K562 (cell line): ENCODE measurements around the gene FBLN7. TPM values are rescaled to one million over a fixed set of nuclear protein-coding genes. Genes with fewer than 3 reads are reported as not detected.
A peak's percentile ranks its signal among the peaks of the same experiment; 100 is the strongest.

Experiments
- ATAC-seq: fragments of 200-7000 bp; cut with Tn5 transposase; 3 replicates; pipeline ENCODE4 v1.9.1; 2020; ENCODE audit warnings: moderate library complexity
- BruUV-seq: library from RNA; stranded (reverse); fragments of 400-500 nt; replicated peaks from 2 replicates; lab custom pipeline; 2021; lab: Mats Ljungman, UMichigan
- CTCF ChIA-PET: fragments of 300-600 bp; formaldehyde crosslinking; extraction: SDS; loops from one replicate; lab custom pipeline; 2021; ENCODE audit warnings: low intra/inter-chr PET ratio; lab: Yijun Ruan, JAX
- POLR2A ChIA-PET: fragments of 300-600, 350-650 bp; sonication (Branson Sonifier 250); formaldehyde crosslinking; extraction: SDS; loops from one replicate; lab custom pipeline; 2021; ENCODE audit warnings: antibody characterized with exemption, inconsistent platforms; lab: Yijun Ruan, JAX
- DNase-seq, 4 experiments: peaks; one replicate each; pipeline versions ENCODE4 v3.0.0 to v3.0.0-alpha.2; 2011 to 2018; ENCODE audit warnings: low spot score in 3 of 4, mixed read lengths in 3 of 4; ENCODE audit errors: extremely low read depth in 1 of 4
- FAIRE-seq: peaks from 2 replicates; lab custom pipeline; 2011; peaks lifted over from hg19 to GRCh38; lab: Jason Lieb, UNC
- H2AFZ ChIP-seq: 2 replicates; pipeline ENCODE4 v1.6.0; 2011; ENCODE audit warnings: low read depth, low read length, control low read depth, inconsistent platforms
- H3K27ac ChIP-seq: fragments of 200-600 bp; 3 replicates; pipeline ENCODE4 v1.8.0; 2011; ENCODE audit warnings: low read depth, mild to moderate bottlenecking, control low read depth, inconsistent platforms, low read length, moderate library complexity, mixed read lengths; ENCODE audit errors: extremely low read depth
- H3K27me3 ChIP-seq, 2 experiments: fragments of 300-600 bp in 1 of 2; 2 replicates in 1 of 2; 3 replicates in 1 of 2; pipeline versions ENCODE4 v1.6.0 to v1.8.0; 2011; ENCODE audit warnings: inconsistent platforms in 2 of 2, low read length in 2 of 2, mild to moderate bottlenecking in 1 of 2, mixed read lengths in 1 of 2, moderate library complexity in 1 of 2; ENCODE audit not compliant: control insufficient read depth in 2 of 2, insufficient read depth in 2 of 2
- H3K36me3 ChIP-seq: fragments of 300-600 bp; 3 replicates; pipeline ENCODE4 v1.8.0; 2011; ENCODE audit warnings: mild to moderate bottlenecking, low read length, inconsistent platforms; ENCODE audit not compliant: control insufficient read depth, insufficient read depth
- H3K4me1 ChIP-seq, 2 experiments: fragments of 200-600 bp in 1 of 2; replicated peaks in 1 of 2; 2 replicates in 1 of 2; 3 replicates in 1 of 2; pipeline versions ENCODE4 v1.5.1 to v1.8.0; 2011; ENCODE audit warnings: inconsistent platforms in 2 of 2, low read length in 2 of 2, mild to moderate bottlenecking in 1 of 2, mixed read lengths in 1 of 2, moderate library complexity in 1 of 2; ENCODE audit not compliant: control insufficient read depth in 2 of 2, insufficient read depth in 2 of 2
- H3K4me2 ChIP-seq: 2 replicates; pipeline ENCODE4 v1.6.1; 2011; ENCODE audit warnings: low read length, control low read depth, inconsistent platforms, mixed read lengths; ENCODE audit not compliant: insufficient read depth
- H3K4me3 ChIP-seq: fragments of 200-600 bp; sonication (generic), shearing (Covaris generic); 2 replicates; pipeline ENCODE4 v1.5.1; 2016; ENCODE audit warnings: control low read depth, inconsistent platforms
- H3K79me2 ChIP-seq: fragments of 200-600 bp; 3 replicates; pipeline ENCODE4 v1.8.0; 2011; ENCODE audit warnings: low read length, inconsistent platforms; ENCODE audit not compliant: control insufficient read depth, insufficient read depth
- H3K9ac ChIP-seq, 2 experiments: 2 replicates each; pipeline versions ENCODE4 v1.6.0 to v1.6.1; 2011; ENCODE audit warnings: low read depth in 2 of 2, low read length in 2 of 2, control low read depth in 1 of 2, inconsistent platforms in 1 of 2, mild to moderate bottlenecking in 1 of 2, mixed read lengths in 1 of 2; ENCODE audit not compliant: insufficient read depth in 1 of 2
- H3K9me1 ChIP-seq: one replicate; pipeline ENCODE4 v1.6.0; 2011; ENCODE audit warnings: inconsistent platforms, mild to moderate bottlenecking, low read length, moderate library complexity; ENCODE audit not compliant: control insufficient read depth, insufficient read depth
- H3K9me3 ChIP-seq: replicated peaks from 2 replicates; pipeline ENCODE4 v1.5.1; 2011; ENCODE audit warnings: low read depth, low read length, inconsistent platforms; ENCODE audit not compliant: control insufficient read depth, insufficient read depth
- H4K20me1 ChIP-seq: replicated peaks from 2 replicates; pipeline ENCODE4 v1.6.1; 2011; ENCODE audit warnings: low read length, inconsistent platforms, mixed read lengths; ENCODE audit not compliant: control insufficient read depth, insufficient read depth
- BMI1 ChIP-seq: fragments of 150-350 bp; IDR thresholded peaks from 2 replicates; pipeline ENCODE4 v1.6.1; 2014; ENCODE audit warnings: low read length
- CBFA2T3 ChIP-seq: fragments of 450-650 bp; IDR thresholded peaks from 2 replicates; pipeline ENCODE4 v1.6.1; 2017
- CHAMP1 ChIP-seq: fragments of 450-650 bp; IDR thresholded peaks from 2 replicates; pipeline ENCODE4 v1.6.1; 2016; ENCODE audit warnings: mild to moderate bottlenecking
- HIVEP1 ChIP-seq: fragments of 250-450 bp; sonication (Bioruptor Pico); IDR thresholded peaks from 2 replicates; pipeline ENCODE4 v1.4.0; 2020; ENCODE audit warnings: mild to moderate bottlenecking
- ILK ChIP-seq: fragments of 450-650 bp; IDR thresholded peaks from 2 replicates; pipeline ENCODE4 v1.6.1; 2016; ENCODE audit warnings: missing genetic modification characterization, low read depth, mild to moderate bottlenecking, missing compliant biosample characterization, moderate library complexity, borderline replicate concordance
- NONO ChIP-seq, 2 experiments: fragments of 200-400 bp in 1 of 2; fragments of 450-650 bp in 1 of 2; formaldehyde crosslinking in 1 of 2; IDR thresholded peaks; 2 replicates each; pipeline ENCODE4 v1.6.1; 2017; ENCODE audit warnings: low read depth in 2 of 2, mild to moderate bottlenecking in 2 of 2, moderate library complexity in 2 of 2, low read length in 1 of 2
- PKNOX1 ChIP-seq: fragments of 450-650 bp; IDR thresholded peaks from 2 replicates; pipeline ENCODE4 v1.6.1; 2016
- SAFB2 ChIP-seq: fragments of 200-400 bp; formaldehyde crosslinking; IDR thresholded peaks from 2 replicates; pipeline ENCODE4 v1.6.1; 2018; ENCODE audit warnings: borderline replicate concordance, low read length, low read depth, moderate library complexity; ENCODE audit not compliant: severe bottlenecking
- SLC30A9 ChIP-seq: fragments of 250-450 bp; sonication (Bioruptor Pico); IDR thresholded peaks from 2 replicates; pipeline ENCODE4 v1.8.0; 2022; ENCODE audit warnings: mild to moderate bottlenecking, moderate library complexity
- SMAD4 ChIP-seq: fragments of 250-450 bp; sonication (Bioruptor Pico); conservative IDR thresholded peaks from 2 replicates; pipeline ENCODE4 v1.8.0; 2021; ENCODE audit warnings: inconsistent platforms, mild to moderate bottlenecking, moderate library complexity
- TFE3 ChIP-seq: fragments of 450-650 bp; formaldehyde crosslinking; IDR thresholded peaks from 2 replicates; pipeline ENCODE4 v1.4.0; 2020; ENCODE audit warnings: mild to moderate bottlenecking, mixed read lengths
- ZNF133 ChIP-seq: fragments of 250-450 bp; sonication (Bioruptor Pico); IDR thresholded peaks from 2 replicates; pipeline ENCODE4 v1.4.0; 2020; ENCODE audit warnings: mild to moderate bottlenecking
- ZNF511 ChIP-seq: sonication (generic); formaldehyde crosslinking; IDR thresholded peaks from 2 replicates; pipeline ENCODE4 v1.8.0; 2022; ENCODE audit warnings: mild to moderate bottlenecking, missing genetic modification reagents
- ZNF561 ChIP-seq: fragments of 450-650 bp; formaldehyde crosslinking; conservative IDR thresholded peaks from 2 replicates; pipeline ENCODE4 v1.4.0; 2020; ENCODE audit warnings: mild to moderate bottlenecking, moderate library complexity
- ZNF57 ChIP-seq: fragments of 450-650 bp; formaldehyde crosslinking; IDR thresholded peaks from 2 replicates; pipeline ENCODE4 v1.4.0; 2020; ENCODE audit warnings: mild to moderate bottlenecking, moderate library complexity
- ZNF75A ChIP-seq: fragments of 450-650 bp; formaldehyde crosslinking; IDR thresholded peaks from 2 replicates; pipeline ENCODE4 v1.4.0; 2020; ENCODE audit warnings: mild to moderate bottlenecking
- WGBS: fragments of 100-300 bp; shearing (Covaris generic); methylation state at CpG from one replicate; pipeline ENCODE4 v1.1.6; 2016; ENCODE audit warnings: low coverage, mixed read lengths; ENCODE audit not compliant: insufficient coverage; ENCODE audit errors: missing lambda C conversion rate; 5-methylcytosine and 5-hydroxymethylcytosine counted together
- in situ Hi-C: fragments of 300-500 bp; cut with MboI; formaldehyde crosslinking; loops from 4 replicates; pipeline ENCODE4 v1.15.0; 2018; ENCODE audit warnings: inconsistent platforms, mixed read lengths
- intact Hi-C: fragments of 100-400 bp; cut with micrococcal nuclease; formaldehyde crosslinking; loops from 2 replicates; pipeline ENCODE4 v1.14.2; 2022
- polyA plus RNA-seq, 8 experiments: library from polyadenylated mRNA; depleted of rRNA in 4 of 8; stranded (reverse) in 5 of 8; unstranded in 3 of 8; fragments of >200 nt; fragmentation: Nextera tagmentation in 2 of 8; fragmentation: Illumina TruSeq in 1 of 8; extraction: Ambion mirVana in 2 of 8; extraction: Trizol in 1 of 8; gene quantifications; 2 replicates each; pipeline versions ENCODE4 v1.2.1 to v1.2.3, GENCODE V29; 2011 to 2014; ENCODE audit warnings: inconsistent platforms in 1 of 8, missing spikeins in 1 of 8
- total RNA-seq, 7 experiments: library from RNA; depleted of rRNA in 6 of 7; stranded (reverse); fragments of >200 nt in 6 of 7; fragmentation: Illumina TruSeq in 2 of 7; extraction: Trizol in 2 of 7; gene quantifications; 2 replicates each; pipeline versions ENCODE4 v1.2.1 to v1.2.3, GENCODE V29; 2011 to 2021; ENCODE audit warnings: low replicate concordance in 1 of 7

The FBLN7 gene
- total and polyA plus RNA-seq, 9 of the 15 experiments (the other 6 are each of a cell fraction or from before 2014, with no cell fraction given): 0.13 TPM; not detected in 8

- ChIA-PET CTCF (no interaction called here), POLR2A (no interaction called here)
- Histone ChIP-seq H3K36me3 (no peaks in the 10 kb centered on the region), H3K4me1 (peaks cover 0 to 3% of the 10 kb centered on the region in 2 experiments; a peak in 1 of 5 replicates), H3K9ac (no peak overlapping the region), H3K27me3 (peaks cover 57 to 84% of the 10 kb centered on the region in 2 experiments; a peak in 4 of 5 replicates), H2AFZ (no peak overlapping the region), H3K4me3 (no peak overlapping the region), H3K27ac (no peak overlapping the region), H4K20me1 (no peaks in the 10 kb centered on the region; the same call in 1 of the 2 replicates), H3K79me2 (no peaks in the 10 kb centered on the region), H3K4me2 (no peak overlapping the region), H3K9me3 (no peaks in the 10 kb centered on the region), H3K9me1 (no peaks in the 10 kb centered on the region)
- DNase-seq (peak in 1 of 4 experiments; percentile 40), FAIRE-seq (no peak), ATAC-seq (peak; percentile 75)
- no TSS peak for BruUV-seq
- 3% methylated on average over 14 of the region's 14 CpGs for WGBS
- intact Hi-C loops: no loop called here
- in situ Hi-C loops: no loop called here
- TF ChIP-seq ZNF561 (CRISPR knock-in tag) (no peak), ILK (tag) (no peak), SMAD4 (CRISPR knock-in tag) (no peak), ZNF511 (CRISPR knock-in tag) (no peak), PKNOX1 (peak; percentile 80), SAFB2 (no peak), ZNF133 (CRISPR knock-in tag) (no peak), BMI1 (no peak), CBFA2T3 (0 out of 2 replicates have a peak, but pooled peaks have one; percentile 14), TFE3 (CRISPR knock-in tag) (peak; percentile 72), NONO (IDR thresholded peaks at IDR 0.05; ENCODE audit: low read depth in 2 of 2, low read length in 1 of 2) (no peak), HIVEP1 (CRISPR knock-in tag) (no peak), CHAMP1 (no peak), ZNF75A (CRISPR knock-in tag) (no peak), SLC30A9 (no peak), ZNF57 (no peak)
Measured at GRCh38 chr2:112166806-112167499, 28.8 kb downstream of the FBLN7 start.
